GM19238 (cell line): ENCODE results near the gene SCTR.

ENCODE experiments used
- DNase-seq: peaks from one replicate; pipeline ENCODE4 v3.0.0; 2011; ENCODE audit warnings: low spot score; ENCODE audit not compliant: insufficient read length

Gene SCTR

DNA sequence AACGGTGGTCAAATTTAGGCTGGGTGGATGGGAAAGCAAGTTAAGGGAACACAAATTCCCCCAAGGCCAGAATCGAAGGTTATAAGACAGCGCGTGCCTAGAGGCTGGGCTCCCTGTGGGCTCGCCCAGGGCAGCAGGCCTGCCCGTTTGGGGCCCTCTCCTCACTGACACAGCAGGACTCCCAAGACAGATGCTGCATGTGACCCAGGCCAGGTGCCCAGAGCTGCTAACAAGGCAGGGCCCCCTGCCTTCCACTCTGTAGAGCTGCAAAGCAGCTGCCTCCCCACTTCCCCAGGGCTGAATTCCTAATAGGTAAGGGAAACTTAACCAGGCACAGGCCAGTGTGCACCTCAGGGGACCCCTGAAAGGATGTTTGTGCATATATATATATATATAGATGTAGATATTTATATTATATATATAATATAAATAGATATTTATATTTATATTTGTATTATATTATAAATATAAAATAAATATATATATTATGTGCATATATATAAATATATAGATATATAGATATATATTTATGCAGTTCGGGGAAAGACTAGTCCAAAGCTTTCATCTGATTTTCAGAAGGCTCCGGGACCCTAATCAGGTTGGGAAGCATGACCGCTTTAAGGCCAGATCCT, 48.9 kb downstream of the SCTR start:
- no peak for DNase-seq

DNA sequence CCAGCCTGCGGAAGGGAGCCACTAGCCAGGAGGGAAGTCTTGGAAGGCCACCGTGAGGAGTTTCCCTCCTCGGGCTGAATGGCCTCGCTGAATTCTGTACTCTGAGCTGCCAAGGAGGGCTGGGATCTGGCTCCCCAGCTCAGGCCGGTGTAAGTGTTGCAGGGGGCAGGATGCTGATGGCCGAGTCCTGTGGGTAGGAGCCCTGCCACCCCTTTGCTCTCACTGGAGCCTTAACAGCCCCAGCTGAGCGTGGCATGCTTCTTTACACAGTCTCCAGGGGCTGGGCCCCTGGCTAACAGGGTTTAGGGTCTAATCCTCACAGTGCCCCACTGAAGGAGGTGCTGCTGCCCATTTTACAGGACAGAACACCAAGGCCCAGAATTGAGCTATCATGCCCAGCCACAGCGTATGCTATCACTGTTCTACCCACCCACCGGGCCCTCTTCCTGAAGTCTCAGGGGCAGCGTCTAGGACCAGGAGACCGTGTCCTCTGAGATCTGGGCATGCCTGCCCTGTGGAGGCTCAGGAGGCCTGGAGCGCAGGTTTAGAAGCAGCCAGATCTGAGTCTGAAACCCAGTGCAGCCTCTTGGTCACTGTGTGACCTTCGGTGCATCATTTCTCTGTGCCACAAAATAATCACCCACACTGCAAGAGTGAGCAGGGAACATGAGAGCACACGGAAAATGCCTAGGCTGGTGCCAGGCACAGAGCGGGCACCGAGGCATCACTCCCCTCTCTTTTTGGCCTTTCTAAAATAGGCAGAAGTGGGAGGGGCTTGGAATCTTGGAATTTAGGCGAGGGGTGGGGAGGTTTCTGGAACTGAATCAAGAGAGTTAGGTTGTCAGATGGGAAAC, 49.7 kb downstream of the SCTR start:
- DNase-seq: no peak

DNA sequence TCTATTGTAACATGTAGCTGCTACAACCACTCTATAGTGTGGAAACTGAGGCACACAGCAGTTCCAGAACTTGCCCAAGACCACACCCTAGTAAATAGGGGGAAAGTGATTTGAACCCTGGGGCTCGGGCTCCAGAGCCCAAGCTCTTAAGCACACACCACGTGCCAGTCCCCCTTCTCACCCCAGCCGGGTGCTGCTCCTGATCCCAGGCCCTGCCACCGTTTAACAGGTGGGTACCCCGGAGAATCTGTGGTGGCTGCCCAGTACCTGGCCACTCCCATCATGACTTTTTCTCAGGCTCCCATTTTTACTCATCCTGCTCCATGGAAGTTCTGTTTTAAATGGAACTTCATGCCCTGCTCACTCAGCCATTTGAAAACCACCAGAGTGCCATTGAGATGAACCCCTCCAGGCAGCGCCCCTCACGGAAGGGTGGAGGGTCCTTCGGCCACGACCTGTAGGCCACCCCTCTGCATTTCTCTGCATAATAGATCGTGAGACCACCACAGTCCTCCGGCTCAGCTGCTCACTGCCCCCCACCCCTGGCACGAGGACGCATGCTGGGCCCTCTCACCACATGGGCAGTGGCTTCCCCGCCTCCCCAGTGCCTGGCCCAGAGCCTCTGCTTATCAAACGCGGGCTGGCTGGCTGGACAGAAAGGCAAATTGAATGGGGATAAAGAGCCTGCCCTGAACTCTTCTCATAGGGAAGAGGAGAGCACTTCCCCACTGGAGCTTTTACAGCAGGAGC, 50.5 kb downstream of the SCTR start:
- DNase-seq: no peak

DNA sequence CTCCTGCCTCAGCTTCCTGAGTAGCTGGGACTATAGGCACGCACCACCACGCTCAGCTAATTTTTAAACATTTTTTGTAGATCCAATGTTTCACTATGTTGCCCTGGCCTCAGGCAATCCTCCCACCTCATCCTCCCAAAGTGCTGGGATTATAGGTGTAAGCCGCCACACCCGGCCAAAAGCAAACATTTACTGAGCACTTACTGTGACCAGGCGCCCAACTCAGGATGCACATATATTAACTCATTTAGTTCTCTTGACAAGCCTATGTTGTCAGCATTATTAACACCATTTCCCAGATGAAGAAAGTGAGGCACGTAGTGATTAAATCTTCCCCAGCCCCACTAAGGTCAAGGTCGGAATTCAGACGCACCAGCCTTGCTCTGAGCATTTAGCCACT, 51.5 kb downstream of the SCTR start:
- no peak for DNase-seq

DNA sequence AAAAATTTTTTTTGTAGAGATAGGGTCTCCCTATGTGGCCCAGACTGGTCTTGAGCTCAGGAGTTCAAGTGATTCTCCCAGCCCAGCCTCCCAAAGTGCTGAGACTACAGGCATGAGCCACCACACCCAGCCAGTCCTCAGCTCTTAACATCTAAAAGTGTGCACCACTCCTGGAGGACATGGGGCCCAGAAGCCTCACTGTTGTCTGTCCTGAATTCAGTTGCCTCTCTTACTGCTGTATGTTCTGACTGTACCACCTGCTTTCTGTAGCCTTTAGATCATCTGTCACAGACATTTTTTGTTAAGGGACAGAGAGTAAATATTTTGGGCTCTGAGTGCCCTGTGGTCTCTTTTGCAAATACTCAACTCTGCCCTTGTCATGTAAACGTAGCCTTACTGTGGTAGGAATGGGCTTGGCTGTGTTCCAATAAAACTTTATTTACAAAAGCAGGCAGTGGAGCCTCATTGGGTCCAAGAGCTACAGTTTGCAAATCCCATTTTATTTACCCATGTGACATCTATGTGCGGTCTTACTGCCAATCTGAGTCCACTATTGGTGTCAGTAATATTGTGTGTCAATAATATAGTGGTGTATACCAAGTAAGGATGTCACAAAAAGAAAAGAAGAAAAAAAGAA, 54.5 kb downstream of the SCTR start:
- no peak for DNase-seq

DNA sequence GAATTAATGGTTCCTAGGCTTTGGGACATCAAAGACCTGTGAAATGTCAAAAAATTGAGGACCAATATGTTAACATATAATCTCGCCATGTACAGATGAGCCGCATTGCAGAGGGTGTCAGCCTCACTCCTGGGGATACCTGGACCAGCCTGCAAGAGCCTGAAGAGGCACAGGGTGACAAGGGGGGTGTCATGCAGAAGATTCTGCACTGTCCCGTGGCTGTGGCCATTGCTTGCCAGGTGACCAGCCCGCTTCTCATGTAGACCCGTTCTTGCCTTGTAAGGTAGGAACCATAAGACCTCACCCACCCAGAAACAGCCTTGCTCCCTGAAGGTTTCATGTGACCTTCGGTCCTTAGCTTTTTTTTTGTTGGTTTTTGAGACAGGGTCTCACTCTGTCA, 55.2 kb downstream of the SCTR start:
- no peak for DNase-seq

DNA sequence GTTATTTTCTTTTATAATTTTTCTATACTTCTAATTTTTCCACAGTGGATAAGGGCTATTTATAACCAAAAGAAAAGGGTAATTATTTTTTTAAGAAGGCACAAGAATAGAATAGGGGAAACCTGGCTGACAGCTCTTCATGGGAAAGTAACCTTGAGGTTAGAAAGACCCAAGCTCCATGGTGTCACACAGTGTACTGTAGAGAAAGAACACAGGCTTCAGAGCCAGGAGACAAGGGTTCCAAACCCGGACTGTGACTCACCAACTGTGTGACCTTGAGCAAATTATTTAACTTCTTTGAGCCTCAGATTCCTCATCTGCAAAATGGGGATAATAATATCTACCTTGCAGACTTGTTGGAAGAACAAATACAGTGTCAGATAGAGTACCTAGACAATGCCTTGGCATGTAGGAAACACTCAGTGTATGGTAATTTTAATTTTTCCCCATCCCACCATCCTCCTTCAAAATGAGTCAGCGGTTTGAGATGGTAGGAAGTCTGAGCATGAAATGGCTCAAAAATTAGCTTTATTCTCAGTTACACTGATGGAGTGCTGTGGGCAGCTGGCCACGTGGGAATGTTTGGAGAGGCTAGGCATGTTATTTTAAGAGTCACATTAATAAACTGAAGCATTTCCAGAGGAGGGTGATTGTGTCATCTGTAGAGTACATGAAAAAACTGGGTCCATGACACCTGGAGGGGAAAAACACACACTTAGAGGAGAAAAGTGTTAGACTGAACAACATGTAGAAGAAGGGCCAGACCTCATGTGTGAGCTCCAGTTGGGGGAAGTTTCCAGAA, 55.9 kb downstream of the SCTR start:
- no peak for DNase-seq

DNA sequence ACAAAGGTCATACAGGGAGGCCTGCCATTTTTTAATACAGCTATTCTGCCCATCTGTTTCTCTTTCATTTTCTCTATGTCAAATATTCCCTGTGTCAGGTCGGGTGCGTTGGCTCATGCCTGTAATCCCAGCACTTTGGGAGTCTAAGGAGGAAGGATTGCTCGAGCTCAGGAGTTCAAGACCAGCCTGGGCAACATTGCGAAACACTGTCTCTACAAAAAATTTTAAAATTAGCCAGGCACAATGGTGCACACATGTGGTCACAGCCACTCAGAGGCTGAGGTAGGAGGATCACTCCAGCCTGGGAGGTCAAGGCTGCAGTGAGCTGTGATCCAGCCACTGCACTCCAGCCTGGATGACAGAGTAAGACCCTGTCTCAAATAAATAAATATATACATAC, 57.9 kb downstream of the SCTR start:
- DNase-seq: no peak

DNA sequence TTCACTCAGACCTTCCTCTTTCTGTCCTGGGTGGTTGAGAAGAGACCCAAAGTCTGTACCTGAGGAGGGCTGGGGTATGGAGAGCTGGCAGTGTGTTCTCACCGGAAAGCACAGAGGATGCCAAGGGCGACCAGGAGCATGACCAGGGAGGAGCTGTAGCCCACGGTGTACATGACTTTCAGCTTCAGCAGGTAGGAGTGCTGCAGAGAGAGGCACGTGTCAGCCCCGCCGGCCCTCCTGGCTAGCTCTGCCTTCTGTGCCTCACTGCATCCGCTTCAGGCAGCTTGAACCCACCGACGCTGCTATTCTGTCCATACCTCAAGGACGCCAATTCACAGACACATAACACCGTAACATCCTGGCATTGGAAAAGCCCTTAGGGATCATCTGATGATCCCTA, 58.6 kb downstream of the SCTR start:
- no peak for DNase-seq

DNA sequence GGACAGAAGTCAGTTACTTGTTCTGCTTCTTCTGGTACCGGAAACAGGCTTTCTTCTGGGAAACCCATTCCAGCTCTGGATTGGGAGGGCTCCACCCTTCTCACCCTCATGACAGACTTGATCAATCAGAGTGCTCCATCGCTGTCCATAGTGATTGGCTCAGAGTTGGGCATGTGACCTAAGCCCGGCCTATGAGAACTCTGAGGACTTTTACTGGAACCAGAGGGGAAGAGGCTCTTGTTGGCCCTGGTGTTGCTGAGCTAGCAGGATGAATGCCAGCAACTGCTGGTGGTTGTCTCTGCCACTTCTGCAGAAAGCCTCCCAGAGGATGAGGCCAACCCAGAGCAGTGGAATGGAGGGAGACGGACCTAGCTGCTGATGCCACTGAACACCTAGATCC, 59.3 kb downstream of the SCTR start:
- no peak for DNase-seq

DNA sequence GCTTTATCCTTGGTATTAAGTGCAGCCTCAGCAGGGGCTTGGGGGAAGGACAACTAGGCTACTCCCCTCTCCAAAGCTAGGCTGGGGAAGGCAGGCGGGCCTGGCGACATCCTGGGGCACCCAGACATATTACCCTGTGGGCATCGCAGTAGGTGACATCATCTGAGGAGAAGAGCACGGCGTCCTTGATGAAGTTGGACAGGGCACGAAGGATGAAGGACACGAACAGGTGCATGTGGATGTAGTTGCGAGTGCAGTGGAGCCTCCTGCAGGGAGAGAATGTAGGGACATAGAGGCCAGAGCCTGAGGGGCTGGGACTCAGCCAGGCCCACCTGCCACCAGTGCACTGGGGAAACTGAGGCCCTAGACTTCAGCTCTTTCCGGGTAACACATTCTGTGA, 60.3 kb downstream of the SCTR start:
- no peak for DNase-seq

DNA sequence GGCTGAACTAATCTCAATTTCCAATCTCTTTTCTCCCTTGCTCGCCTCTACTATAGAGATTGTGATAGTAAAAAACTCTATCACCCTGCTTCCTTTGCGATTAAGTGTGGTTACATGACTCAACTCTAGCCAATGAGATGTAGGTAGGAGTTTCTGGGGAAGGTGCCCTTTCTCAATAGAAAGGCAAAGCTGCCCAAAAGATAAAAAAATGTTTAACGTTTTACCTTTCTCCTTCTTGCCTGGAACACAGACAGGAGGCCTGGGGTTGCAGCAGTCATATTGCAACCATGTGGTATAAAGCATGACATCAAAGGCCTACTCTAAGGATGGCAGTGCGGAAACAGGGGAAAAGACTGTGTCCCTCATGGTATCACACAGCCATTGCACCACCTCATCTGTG, 61.1 kb downstream of the SCTR start:
- DNase-seq: no peak

DNA sequence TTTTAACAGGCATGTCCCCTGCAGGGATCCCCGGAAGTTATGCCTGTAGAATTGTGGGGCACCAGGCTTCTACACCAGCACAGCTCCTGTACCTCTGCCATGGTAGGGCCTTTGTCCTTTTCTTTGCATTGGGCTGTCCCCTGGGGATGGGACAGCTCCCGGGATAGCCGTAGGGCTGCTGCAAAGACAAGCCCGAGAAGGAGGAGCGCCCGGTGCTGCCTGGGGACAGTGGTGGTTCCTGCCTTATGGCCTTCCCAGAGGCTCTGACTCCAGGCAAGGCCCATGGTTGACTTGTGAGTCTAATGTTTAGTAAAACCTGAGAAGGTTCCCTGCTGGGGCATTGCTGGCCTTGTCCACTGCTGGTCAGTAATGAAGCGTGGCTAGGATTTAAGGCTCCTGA, 61.7 kb downstream of the SCTR start:
- DNase-seq: no peak

DNA sequence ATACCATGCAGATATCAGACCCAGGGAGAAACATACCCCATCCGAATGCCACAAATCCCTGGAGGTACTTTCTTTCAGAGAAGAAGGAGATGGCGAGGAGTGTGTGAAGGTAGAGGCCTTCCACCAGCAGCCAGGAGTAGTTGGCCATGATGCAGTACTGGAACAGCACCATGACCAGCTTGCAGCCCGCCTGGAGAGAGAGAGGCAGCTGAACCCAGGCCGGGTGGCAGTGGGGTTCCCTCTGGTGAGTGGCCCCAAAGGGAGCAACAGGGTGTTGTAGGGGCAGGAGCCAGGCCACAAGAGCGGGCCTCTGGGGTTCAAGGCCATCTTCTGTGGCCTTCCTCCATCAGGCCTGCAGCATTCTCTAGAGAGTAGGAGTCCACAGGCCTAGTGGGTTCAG, 62.5 kb downstream of the SCTR start:
- DNase-seq: no peak

DNA sequence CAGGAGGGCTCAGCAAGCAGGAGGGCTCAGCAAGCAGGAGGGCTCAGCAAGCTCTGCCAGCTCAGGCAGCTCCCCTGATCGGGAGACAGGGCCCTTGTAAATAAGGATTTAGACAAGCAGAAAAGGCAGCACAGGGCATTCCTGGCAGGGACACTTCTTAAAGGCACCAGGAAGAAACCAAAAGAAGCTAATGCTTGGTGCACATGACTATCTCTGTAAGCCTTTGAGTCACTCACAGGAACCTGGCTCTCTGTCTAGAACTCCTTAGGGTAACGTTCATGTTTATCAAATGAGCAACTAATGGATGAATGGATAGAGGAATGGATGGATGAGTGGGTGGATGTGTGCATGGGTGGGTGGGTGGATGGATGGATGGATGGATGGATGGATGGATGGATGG, 64.2 kb downstream of the SCTR start:
- DNase-seq: no peak

DNA sequence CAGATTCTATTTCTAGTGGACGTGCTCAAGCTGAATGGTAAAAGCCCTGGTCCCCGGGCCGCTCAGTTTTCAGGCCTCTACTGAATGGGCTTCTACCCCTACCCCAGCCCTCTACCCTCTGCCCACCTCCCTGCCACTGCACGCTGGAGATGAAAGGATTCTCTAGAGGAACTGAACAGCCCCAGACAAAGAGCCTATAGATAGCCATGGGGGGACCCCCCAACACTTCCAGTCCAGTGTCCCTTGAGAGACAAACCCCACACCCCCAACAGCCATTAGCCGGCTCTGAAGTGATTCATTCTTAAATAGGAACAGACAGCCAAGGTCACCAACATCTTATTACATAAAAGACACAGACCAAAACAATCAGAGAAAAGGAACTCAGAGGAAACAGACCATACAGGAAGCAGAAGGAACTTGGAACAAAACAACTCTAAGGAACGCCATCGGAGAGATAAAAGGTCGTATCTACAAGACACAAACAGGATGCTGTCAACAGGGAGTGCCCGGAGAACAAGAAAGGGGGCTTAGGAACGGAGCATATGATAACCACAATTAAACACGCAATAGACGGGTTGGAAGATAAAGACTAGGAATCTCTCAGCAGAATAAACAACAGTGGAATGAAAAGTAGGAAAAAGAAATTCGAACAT, 69.1 kb downstream of the SCTR start:
- DNase-seq: no peak

DNA sequence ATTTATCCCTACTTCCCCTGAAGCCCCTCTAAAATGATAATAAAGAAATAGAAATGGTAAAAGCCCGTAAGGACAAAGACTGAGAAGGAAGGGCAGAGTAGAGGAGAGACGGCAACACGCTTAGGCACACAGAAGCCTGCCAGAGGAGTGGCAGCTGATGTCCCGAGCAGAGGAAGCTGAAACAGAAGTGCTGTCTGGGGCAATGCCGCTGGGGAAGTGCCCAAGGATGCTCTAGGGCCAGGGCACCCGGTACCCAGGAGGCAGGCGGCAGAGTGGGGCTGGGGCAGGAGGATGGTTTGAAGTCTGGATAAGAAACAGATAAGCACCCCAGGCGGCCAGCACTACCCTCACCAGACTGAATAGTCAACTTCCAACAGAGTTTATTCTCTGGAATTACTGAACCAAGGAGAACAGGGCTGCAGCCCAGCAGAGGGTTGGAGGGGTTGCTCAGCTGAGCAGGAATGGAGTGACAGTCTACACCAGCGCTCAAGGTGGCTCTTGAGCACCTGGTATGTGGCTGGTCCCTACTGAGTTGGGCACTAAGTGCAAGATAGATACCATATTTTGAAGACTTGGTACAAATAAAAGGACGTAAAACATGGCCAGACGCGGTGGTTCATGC, 70.2 kb downstream of the SCTR start:
- DNase-seq: no peak

DNA sequence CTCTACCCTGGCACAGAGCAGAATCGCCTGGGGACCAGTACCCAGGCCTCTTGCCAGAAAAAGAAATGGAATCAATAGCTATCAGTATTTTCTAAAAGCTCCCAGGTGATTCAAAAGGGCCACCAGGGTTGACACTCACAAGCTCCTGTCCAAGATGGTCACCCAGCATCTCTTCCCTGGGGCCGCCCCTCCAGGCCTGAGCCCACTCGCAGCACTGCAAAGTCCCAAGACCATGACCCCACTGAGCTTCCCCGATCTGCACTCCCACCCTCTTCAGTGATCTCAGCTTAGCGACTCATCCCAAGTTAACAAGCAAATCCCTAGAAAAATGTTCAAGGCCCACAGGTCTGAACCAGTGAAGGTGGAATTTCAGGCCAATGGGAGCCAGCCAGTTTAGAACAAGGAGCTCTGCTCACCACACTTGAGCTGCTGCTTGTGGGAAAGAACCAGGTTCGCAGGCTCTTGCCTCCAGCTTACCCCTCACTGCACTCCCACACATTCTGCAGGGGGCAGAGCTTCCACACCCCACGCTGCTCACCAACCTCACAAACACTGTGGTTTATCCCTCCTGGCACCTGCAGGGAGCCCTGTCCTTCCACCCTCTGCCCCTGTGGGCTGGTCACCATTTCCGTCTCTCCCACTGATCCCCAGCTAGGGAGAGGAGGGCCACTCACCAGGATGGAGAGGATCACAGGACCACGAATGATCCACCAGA, 72.8 kb downstream of the SCTR start:
- no peak for DNase-seq

DNA sequence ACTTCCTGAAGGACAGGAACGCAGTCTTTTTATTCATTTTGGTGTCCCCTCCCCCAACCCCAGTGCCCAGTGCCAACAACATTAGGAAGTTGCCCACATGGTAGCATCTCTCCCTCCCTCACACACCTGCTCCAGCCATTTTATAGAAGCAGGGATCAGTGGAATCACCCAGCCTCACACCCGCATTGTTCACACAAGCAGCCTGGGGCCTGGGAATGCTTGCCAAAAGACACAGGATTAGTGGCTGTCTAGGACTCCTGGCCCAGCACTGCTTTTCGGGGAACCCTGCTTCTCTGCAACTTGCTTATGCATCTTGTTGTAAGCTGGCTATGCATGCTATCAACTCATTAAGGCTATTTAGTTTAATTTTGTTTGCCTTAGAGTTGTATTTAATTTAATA, 74.8 kb downstream of the SCTR start:
- no peak for DNase-seq
